AG20443 (cell line): ENCODE measurements around the gene GPRC5C.

ENCODE experiments used
- DNase-seq: peaks from one replicate; pipeline ENCODE4 v3.0.0; 2012; ENCODE audit warnings: low spot score, mixed read lengths

Gene GPRC5C

GRCh38 chr17:74433421-74434121 is 1.7 kb downstream of the GPRC5C start:
- DNase-seq, result no peak

GRCh38 chr17:74435775-74436359 is 4.0 kb downstream of the GPRC5C start:
- no peak for DNase-seq

- DNase-seq, result no peak
Measured at GRCh38 chr17:74437702-74438101, 5.8 kb downstream of the GPRC5C start.

GRCh38 chr17:74439691-74440567 is 8.0 kb downstream of the GPRC5C start:
- DNase-seq, result no peak

GRCh38 chr17:74441537-74441936 is 9.6 kb downstream of the GPRC5C start:
- no peak for DNase-seq

GRCh38 chr17:74442291-74442669 is 10.4 kb downstream of the GPRC5C start:
- no peak for DNase-seq

GRCh38 chr17:74442670-74443515 is 11.0 kb downstream of the GPRC5C start:
- no peak for DNase-seq

GRCh38 chr17:74443516-74444296 is 11.8 kb downstream of the GPRC5C start:
- no peak for DNase-seq

GRCh38 chr17:74444406-74444805 is 12.5 kb downstream of the GPRC5C start:
- no peak for DNase-seq

GRCh38 chr17:74445158-74445557 is 13.3 kb downstream of the GPRC5C start:
- no peak for DNase-seq

GRCh38 chr17:74446551-74447500 is 14.9 kb downstream of the GPRC5C start:
- no peak for DNase-seq

- no peak for DNase-seq
Measured at GRCh38 chr17:74447628-74448159, 15.8 kb downstream of the GPRC5C start.

GRCh38 chr17:74448756-74449155 is 16.9 kb downstream of the GPRC5C start:
- no peak for DNase-seq

GRCh38 chr17:74449306-74449705 is 17.4 kb downstream of the GPRC5C start:
- no peak for DNase-seq

GRCh38 chr17:74449773-74450172 is 17.9 kb downstream of the GPRC5C start:
- no peak for DNase-seq

GRCh38 chr17:74450231-74450630 is 18.3 kb downstream of the GPRC5C start:
- DNase-seq, result no peak

- no peak for DNase-seq
Measured at GRCh38 chr17:74450925-74451403, 19.1 kb downstream of the GPRC5C start.

- DNase-seq, result no peak
Measured at GRCh38 chr17:74451557-74451956, 19.7 kb downstream of the GPRC5C start.

- DNase-seq, result no peak
Measured at GRCh38 chr17:74452033-74452840, 20.3 kb downstream of the GPRC5C start.
